Stimulated activated CD8-positive, alpha-beta memory T cell treated with anti-CD3 and anti-CD28 coated beads, Interleukin-12 subunit alpha, Interleukin-12 subunit beta, amount 100 ng/mL, for 4 hours (primary cell): Measurements from ENCODE around the gene TIMP3.
"Not testable (repeated sequence)": the region's sequence is repeated elsewhere in the genome, so short reads cannot be mapped to it uniquely, and the experiment has no call there.

Experiments
- DNase-seq: peaks from one replicate; pipeline ENCODE4 v3.0.0-alpha.2; 2020; ENCODE audit warnings: low read depth

TIMP3 gene

DNA sequence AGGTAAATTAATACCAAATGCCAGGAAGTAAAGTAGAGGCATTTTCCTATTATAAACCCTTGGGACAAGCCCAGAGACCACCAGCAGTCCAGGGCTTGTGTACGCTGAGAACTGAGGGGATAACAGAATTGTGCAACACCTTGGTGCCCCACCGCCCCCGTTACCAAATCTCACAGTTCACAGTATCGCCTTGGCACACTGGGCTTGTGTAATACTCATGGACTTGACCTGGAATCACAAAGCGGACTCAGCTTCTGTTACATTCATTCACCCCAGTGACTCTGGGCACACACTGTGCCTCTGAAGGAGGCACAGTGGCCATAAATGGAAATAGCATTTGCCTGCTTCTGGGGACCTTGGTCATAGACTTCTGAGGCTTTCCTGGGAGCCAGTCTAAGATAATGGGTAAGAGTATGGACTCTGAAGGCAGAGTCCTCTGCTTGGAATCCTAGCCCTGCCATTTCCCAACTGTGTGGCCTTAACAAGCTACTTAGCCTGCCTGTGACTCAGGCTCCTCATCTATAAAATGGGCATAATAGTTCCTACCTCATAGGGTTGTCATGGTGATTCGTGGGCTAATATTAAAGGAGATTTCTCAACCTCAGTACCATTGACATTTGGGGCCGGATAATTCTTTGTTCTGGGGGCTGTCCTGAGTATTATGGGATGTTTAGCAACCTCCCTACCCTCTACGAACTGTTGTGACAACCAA lies 53.7 kb downstream of the TIMP3 start:
- DNase-seq: no peak

DNA sequence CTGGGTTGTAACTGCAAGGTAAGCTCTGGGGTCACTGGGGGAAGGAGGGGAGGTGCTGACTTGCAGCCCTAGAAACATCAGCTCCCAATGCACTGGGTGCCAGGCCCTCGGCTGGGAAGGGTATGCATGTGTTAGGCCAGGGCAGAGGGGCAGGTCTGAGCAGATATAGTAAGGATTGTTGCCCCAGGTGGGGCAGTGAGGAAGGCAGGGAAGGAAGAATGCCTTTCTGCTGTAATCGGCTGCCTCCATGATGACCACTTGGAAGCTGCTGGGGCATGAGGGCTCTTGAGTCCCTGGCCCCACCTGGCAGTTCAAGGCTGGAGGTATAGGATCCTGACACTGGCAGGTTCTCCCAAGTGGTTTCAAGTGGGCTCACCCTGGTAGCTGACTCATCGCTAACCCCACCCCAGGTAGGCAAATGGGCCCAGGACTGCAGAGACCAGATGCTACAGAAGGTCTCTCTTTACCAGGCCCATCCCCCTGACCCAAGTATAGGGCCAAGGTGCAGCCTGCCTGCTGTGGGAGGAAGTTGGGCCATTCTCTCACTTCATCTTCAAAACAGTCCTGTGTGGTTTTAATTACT lies 56.7 kb downstream of the TIMP3 start:
- DNase-seq: no peak

DNA sequence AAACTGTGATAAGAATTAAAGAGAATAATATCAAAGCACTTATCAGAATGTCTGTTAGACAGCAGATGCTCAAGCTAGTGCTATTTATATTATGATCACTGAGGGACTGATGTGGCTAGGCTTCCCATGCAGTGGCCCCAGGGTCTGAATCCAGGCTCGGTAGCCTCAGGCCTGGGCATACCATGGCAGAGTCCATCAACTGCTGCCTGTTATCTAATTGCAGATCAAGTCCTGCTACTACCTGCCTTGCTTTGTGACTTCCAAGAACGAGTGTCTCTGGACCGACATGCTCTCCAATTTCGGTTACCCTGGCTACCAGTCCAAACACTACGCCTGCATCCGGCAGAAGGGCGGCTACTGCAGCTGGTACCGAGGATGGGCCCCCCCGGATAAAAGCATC lies 57.5 kb downstream of the TIMP3 start:
- DNase-seq: no peak

DNA sequence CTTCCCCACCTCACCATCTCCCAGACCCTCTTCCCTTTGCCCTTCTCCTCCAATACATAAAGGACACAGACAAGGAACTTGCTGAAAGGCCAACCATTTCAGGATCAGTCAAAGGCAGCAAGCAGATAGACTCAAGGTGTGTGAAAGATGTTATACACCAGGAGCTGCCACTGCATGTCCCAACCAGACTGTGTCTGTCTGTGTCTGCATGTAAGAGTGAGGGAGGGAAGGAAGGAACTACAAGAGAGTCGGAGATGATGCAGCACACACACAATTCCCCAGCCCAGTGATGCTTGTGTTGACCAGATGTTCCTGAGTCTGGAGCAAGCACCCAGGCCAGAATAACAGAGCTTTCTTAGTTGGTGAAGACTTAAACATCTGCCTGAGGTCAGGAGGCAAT lies 58.2 kb downstream of the TIMP3 start:
- no peak for DNase-seq

DNA sequence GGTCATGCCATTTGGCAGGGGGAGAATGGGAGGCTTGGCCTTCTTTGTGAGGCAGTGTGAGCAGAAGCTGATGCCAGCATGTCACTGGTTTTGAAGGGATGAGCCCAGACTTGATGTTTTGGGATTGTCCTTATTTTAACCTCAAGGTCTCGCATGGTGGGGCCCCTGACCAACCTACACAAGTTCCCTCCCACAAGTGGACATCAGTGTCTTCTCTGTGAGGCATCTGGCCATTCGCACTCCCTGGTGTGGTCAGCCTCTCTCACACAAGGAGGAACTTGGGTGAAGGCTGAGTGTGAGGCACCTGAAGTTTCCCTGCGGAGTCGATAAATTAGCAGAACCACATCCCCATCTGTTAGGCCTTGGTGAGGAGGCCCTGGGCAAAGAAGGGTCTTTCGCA lies 59.8 kb downstream of the TIMP3 start:
- no peak for DNase-seq

DNA sequence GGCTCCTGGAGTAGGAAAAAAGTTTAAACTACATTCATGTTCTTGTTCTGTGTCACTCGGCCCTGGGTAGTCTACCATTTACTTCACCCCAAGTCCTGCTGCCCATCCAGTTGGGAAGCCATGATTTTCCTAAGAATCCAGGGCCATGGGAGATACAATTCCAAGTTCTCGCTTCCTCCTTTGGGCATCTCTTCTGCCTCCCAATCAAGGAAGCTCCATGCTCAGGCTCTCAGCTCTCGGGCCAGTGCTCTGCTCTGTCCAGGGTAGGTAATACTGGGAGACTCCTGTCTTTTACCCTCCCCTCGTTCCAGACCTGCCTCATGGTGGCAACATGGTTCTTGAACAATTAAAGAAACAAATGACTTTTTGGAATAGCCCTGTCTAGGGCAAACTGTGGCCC lies 60.6 kb downstream of the TIMP3 start:
- no peak for DNase-seq

DNA sequence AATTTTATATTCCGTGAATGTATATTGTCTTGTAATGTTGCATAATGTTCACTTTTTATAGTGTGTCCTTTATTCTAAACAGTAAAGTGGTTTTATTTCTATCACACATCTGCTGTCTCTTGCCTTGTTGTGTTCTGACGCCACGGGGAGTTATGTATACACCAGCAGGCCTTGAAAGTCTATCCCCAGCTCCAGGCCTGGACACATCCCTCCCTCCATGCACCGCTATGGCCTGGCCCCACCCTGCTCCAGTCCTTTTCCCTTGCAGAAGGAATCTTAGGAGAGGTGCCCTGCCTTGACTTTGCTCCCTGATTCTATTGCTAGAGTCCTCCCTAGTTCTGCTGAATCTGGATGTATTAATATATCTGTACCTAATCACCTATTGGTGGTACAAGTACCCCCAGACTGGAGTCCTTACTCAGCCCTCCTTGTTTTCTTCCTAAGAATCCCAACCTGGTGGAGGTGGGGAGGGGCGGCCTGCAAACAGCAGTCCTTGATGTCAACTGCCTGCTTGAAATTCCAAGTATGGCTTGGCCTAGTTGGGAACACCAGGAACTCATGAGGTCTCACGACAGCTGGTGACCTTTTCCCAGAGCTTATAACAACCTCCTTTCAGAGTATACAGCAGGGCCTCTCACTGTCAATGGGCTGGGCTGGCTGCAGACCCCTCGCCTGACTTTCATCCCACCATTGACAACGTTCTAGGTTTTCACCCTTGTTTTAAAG lies 61.6 kb downstream of the TIMP3 start:
- no peak for DNase-seq

DNA sequence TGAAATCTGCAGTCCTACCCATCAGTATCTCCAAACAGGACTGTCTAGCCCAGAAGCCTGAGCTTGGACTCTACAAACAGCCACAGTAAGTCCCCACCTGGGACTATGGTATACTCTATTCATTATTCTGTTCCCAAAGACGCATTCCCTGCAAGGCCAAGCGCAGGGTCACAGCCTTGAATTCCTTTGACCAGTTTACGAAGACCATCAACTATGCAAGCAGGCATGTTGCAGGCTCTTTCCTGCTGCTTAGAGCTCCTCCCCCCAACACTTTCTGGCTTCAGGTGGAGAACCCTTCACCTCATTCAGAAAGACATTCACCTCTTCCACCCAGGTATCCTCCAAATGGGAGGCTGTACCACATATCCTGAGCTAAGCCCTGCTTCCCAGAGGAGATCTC lies 62.5 kb downstream of the TIMP3 start:
- DNase-seq: no peak

DNA sequence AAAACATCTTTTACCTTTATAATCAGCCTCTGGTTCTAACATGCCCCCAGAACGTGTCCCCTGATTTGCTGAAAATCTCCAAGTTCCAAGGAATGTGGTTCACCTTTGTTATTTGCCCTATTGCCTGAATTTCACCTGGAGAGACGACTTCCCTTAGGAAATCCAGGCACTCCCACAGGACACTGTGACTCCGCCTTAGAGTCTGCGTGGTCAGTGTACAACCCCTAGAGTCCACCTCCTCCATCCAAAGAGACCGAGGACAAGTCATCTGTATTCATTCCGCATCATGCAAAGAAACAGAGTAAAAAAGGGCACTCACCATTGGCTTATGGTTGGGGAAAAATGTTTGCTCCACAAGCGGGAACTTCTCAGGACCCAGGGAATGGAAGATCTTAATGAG lies 63.1 kb downstream of the TIMP3 start:
- DNase-seq: no peak

DNA sequence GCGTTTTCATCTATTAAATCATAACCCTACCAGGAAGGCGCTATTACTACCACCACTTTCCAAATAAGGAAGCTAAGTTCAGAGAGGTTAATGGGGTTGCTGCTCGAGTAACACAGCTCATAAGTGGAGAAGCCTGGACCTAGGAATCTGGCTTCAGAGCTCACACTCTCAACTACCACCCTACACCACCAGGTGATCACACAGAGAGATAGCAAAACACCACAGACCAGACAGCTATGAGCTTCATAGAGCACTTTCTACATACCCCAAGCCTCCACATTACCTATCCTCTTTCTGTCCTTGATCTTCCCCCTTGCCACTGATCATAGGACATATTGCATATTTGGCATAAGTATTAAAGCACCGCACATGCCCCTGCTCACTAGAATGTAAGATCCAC lies 65.4 kb downstream of the TIMP3 start:
- DNase-seq: no peak

DNA sequence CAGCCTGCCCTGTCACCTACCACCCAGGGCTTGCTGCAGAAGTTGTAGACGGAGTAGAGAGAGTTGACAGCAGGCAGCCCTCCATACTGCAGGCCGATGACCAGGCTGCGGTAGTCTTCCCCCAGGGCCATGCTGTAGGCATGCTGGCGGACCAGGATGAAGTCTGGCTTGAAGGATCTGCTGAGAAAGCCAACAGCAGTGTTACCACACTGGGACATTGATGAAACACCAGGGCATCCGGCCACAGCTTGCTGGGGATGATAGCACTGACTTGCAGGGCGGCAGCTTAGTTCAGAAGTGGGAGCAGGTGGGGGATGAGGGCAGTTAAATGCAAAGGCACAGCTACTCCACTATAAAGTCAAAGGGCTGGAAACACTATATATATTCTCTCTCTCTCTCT lies 67.4 kb downstream of the TIMP3 start:
- no peak for DNase-seq

DNA sequence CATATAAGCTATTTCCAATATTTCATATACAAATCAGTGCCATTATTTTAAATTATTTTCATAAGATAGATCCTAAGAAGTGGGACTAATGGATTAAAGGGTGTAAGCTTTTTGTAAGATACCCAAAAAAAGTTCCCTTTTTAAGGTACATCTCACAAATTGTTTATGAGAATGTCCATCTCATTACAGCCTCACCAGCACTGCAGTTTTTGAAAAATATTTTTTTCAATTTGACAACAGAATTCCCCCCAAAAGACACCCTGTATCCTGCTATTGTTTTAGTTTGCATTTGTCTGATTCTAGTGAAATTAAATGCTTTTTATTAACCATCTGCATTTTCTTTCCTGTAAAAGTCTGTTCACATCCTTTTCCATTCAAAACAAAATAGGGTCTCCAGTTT lies 69.0 kb downstream of the TIMP3 start:
- DNase-seq: no peak

DNA sequence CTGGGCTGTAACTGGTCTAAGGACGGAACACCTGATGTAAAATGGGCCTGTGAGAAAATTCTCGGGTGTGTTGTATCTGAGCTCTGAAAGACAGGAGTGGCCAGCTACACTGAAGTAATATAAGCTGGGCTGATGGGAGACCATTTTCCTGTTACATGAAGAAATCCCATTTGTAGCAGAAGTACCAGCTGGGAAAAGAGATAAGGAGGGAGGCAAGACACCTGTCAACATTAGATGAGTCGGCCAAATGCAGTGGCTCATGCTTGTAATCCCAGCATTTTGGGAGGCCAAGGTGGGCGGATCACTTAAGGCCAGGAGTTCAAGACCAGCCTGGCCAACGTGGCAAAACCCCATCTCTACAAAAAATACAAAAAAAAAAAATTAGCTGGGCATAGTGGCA lies 72.1 kb downstream of the TIMP3 start:
- DNase-seq: not testable (repeated sequence)

DNA sequence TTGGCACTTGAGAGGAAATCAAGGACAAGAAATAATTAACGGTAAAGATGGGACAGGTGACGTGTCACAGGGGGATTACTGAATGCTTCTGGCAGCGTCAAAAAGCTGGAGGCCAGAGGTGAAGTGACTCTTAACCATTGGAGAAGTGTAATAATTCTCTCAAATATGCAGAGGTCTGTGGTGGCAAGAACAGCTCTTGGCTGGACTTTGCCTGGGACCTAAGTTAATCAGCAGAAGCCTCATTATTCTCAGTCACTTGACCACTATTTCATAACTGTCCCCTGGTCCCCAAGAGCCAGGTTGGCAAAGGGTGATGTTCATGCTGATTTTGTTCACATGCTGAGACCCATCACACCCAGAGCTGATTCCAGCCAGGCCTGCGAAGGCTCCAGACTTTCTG lies 72.9 kb downstream of the TIMP3 start:
- DNase-seq: no peak

DNA sequence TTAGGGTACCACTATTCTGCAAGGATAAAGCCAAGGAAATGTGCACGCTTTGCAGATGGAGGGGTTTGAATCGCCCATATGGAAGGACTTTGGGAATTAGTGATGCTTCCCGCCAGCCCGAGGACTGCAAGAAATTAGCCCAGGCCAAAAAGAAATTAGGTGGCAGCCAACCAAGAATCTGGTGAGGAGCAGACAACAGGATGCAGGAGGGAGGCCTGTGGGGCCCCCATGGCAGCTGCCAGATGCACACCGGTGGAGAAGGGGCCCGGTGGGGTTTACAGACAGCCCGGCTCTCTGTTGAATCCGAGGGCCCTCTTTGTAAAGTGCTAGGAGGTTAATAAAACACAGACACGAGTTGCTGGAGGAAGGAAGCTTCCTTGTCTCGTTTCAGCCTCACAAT lies 73.5 kb downstream of the TIMP3 start:
- DNase-seq: no peak

DNA sequence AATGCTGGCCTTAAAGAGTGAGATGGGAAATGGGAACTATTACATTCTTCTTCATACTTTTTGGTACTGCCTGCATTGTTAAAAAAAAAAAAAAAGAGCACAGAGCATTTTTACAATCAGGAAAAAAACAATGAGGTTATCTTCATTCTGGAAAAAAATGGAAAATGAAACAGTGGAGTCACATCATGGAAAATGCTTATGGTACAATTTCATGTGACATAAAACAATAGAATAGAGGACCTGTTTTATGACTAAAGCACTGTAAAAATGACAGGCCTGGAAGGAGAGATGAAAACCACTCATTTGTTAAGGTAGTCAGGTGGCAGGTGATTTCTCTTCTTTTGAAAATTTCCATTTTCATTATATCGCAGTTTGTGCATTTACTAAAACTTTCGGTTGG lies 75.0 kb downstream of the TIMP3 start:
- DNase-seq: no peak

DNA sequence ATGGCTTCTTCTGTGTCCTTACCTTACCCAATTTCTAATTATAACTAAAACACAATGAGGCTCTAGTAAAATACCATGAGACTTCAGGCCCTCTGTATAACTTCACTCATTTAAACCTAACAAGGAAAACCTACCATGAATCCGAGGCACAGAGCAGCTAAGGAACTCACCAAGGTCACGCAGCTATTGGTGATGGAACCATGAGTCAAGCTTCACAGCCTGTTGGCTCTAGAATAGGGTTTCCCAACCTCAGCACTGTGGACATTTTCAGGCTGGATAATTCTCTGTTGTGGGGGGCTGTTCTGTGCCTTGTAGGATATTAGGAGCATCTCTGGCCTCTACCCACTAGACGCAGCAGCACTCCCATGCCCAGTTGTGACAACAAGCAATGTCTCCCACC lies 75.7 kb downstream of the TIMP3 start:
- no peak for DNase-seq

DNA sequence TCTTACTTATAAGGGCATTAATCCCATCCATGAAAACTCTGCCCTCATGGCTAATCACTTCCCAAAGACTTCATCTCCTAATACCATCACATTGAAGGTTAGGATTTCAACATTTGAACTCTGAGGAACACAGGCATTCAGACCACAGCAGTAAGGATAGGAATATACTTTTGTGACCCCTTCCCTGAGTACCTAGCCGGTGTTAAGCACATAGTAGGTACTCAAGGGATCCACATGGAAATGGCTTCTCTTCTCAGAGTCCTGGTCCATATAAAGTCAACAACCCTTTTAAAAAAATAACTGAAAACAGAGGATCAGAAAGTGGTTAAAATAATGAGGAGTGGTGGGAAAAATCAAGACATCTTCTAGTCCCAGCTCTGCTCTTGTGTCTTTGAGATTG lies 78.0 kb downstream of the TIMP3 start:
- no peak for DNase-seq

DNA sequence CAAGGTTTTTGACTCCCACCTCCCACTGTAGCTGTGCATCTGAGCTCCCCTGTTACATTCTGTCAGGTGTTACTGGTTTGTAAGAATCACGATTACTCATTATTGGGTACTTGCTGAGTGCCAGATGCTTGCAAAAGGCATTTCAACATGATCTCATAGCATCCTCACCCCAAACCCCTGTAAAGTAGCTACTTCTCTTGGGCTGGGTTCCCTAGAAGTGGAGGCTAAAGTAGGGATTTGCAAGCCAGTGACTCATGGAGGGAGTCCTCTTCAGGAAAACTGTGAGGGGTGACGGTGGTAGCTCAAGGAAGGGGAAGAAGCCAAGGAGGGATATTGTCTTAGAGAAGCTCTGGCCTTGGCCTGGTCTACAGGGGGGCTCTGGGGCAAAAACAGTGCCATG lies 78.6 kb downstream of the TIMP3 start:
- DNase-seq: no peak

DNA sequence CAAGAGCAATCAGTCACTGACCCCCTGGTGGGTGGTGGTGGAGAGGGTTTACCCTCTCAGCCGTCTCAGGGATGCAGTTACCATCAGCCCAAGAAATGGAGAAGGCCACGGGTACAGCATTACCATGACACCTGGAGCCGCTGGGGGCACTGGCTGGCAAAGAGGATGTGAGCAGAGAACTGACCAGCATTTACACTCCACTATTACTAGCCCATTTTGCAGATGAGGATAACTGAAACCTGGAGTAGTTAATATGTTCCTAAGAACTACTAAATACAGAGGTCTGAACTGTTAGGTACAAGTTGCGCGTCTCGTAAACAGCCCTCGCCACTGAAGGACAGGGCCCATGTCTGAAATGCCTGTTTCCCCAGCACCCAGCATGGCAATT lies 79.0 kb downstream of the TIMP3 start:
- DNase-seq: no peak

DNA sequence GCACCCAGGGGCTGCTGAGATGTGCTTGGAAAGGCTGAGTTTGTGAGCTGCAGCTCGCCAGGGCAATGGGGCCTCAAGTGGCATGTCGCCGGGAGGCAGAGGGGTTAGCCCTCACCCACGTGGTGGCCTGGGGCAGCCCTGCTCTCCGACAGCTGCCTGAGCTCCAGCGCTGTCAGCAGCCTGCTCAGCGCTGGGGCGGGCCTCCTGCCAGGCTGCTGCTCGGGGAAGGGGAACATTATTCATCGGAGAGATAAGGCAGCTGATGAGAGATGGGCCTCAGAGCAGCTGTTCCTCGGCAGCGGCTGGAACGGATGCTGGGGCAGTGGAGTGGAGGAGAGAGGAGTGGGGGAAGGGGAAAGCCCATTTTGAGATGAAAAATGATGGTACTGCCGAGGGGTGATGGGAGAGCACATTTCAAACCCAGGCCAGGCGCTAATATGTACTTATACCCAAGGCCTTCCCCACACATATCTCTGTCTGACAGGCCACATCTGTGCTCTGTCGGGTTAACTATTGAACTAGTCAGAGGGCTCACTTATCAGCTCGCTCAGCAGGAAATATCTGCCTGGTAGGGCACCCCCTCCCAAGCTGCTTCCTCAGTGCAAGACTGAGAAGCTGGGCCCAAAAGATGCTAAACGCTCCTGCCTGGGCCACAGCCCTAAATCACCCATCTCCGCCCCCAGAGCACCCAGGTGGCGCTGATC lies 79.5 kb downstream of the TIMP3 start:
- no peak for DNase-seq

DNA sequence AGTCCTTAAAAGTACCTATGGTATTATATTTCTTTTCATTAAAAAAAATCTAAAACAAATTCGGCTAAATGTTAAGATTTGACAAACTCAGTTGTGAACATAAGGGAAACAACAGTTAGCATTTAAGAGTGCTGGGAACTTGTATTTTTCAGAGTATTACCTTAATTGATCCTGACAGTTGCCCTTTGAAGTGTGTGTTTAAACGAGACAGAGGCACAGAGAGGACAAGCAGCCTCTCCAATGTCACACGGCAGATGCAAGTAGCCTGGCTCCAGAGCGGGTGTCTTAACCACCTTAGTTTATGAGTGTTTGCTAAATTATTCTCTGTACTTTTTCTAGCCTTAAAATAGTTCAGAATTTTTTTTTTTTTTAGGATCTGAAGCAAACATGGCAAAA lies 80.9 kb downstream of the TIMP3 start:
- DNase-seq: no peak
